GM15510 (cell line): ENCODE measurements around the gene ZNF248.

Experiments used
- POLR2A ChIP-seq: IDR thresholded peaks from 3 replicates; pipeline ENCODE4 v1.6.1; 2011; ENCODE audit warnings: borderline replicate concordance; ENCODE audit not compliant: insufficient read length; ENCODE audit errors: extremely low read depth

ZNF248 gene

GRCh38 chr10:37855636-37856035, 1.8 kb downstream of the ZNF248 start:
- no peak for TF ChIP-seq POLR2A

- no peak for TF ChIP-seq POLR2A
These were observed 2.8 kb downstream of the ZNF248 start for GRCh38 chr10:37854626-37855025.

GRCh38 chr10:37844644-37845043, 12.8 kb downstream of the ZNF248 start:
- TF ChIP-seq POLR2A: no peak

GRCh38 chr10:37839243-37839642, 18.2 kb downstream of the ZNF248 start:
- TF ChIP-seq POLR2A: no peak

GRCh38 chr10:37831495-37832333, 25.7 kb downstream of the ZNF248 start:
- TF ChIP-seq POLR2A: no peak

GRCh38 chr10:37826806-37827205, 30.6 kb downstream of the ZNF248 start:
- no peak for TF ChIP-seq POLR2A

GRCh38 chr10:37821237-37821636, 36.2 kb downstream of the ZNF248 start:
- no peak for TF ChIP-seq POLR2A

- no peak for TF ChIP-seq POLR2A
These were observed 37.6 kb downstream of the ZNF248 start for GRCh38 chr10:37819797-37820196.

- no peak for TF ChIP-seq POLR2A
These were observed 41.1 kb downstream of the ZNF248 start for GRCh38 chr10:37816290-37816689.

GRCh38 chr10:37813763-37814162, 43.6 kb downstream of the ZNF248 start:
- no peak for TF ChIP-seq POLR2A

- no peak for TF ChIP-seq POLR2A
These were observed 45.1 kb downstream of the ZNF248 start for GRCh38 chr10:37812290-37812689.

- no peak for TF ChIP-seq POLR2A
These were observed 54.1 kb downstream of the ZNF248 start for GRCh38 chr10:37803269-37803668.

GRCh38 chr10:37801557-37801956, 55.9 kb downstream of the ZNF248 start:
- no peak for TF ChIP-seq POLR2A

- TF ChIP-seq POLR2A: no peak
These were observed 63.0 kb downstream of the ZNF248 start for GRCh38 chr10:37794305-37794976.

GRCh38 chr10:37789590-37789989, 67.8 kb downstream of the ZNF248 start:
- TF ChIP-seq POLR2A: no peak

GRCh38 chr10:37784678-37785077, 72.7 kb downstream of the ZNF248 start:
- TF ChIP-seq POLR2A: no peak
